Activated CD8-positive, alpha-beta memory T cell treated with anti-CD3 and anti-CD28 coated beads, Interleukin-2, amount 50 U/mL, for 24 hours (primary cell): ENCODE data around the gene SLC6A3.
"Not testable (repeated sequence)": the region's sequence is repeated elsewhere in the genome, so short reads cannot be mapped to it uniquely, and the experiment has no call there.

Experiments
- DNase-seq: peaks from one replicate; pipeline ENCODE4 v3.0.0-alpha.2; 2020; ENCODE audit errors: extremely low read depth

The SLC6A3 gene

DNA sequence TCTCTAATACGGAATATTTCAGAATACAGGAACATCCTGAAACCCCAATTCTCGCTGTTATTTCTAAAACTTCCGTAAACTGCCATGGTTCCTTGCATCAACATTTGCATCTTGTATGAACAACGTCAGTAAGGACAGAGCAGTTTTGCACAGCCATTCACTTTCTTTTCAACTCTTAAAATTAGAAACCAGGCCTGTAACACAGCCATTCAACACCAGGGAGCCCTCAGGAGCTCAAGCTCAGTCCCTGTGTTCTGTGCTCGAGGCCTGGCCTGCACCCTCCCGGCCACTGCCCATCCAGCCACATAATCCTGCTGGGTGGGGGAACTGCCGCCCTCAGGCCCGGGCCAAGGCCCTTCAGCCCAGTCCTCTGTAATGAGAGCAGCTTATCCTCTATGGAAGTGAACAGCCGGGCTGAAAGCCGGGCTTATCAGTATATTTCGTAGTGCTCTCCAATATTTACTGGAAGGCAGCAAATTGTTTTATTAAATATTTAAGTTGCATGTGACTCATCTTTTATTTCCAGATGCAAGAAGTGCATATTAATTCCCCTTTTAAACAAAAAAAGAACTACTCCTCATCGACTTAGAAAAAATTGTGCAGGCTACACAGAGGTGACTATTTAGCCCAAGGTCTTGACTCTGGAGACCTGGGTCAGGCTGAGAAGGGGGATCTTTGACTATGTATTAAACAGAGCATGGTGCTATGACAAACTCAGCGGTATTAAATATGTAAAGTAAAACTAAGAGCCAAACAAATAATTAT lies 33.2 kb upstream of the SLC6A3 start:
- DNase-seq, result no peak

GRCh38 chr5:1477341-1477740 lies 32.1 kb upstream of the SLC6A3 start:
- DNase-seq, result no peak

DNA sequence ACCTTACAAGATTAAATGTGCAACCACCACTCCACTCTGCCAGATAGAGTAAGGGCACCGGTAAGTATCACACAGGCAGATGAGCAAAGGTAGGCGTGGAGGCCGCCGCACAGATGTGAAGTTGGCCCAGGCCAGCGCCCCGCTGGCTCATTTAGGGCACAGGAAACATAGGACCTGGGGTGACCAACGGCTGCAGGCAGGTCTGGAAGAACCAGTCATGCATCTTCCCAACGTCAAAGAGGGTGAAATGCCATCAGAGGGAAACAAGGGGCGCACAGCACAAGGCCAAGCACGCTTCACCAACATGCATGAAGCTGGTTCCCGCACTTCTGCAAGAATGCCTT lies 31.7 kb upstream of the SLC6A3 start:
- DNase-seq, result no peak

- no peak for DNase-seq
Observed at GRCh38 chr5:1476181-1476966, 31.1 kb upstream of the SLC6A3 start.

- DNase-seq, result not testable (repeated sequence)
Observed at GRCh38 chr5:1475544-1475900, 30.3 kb upstream of the SLC6A3 start.

- no peak for DNase-seq
Observed at GRCh38 chr5:1474866-1475543, 29.8 kb upstream of the SLC6A3 start.

GRCh38 chr5:1474183-1474839 lies 29.1 kb upstream of the SLC6A3 start:
- DNase-seq, result no peak

DNA sequence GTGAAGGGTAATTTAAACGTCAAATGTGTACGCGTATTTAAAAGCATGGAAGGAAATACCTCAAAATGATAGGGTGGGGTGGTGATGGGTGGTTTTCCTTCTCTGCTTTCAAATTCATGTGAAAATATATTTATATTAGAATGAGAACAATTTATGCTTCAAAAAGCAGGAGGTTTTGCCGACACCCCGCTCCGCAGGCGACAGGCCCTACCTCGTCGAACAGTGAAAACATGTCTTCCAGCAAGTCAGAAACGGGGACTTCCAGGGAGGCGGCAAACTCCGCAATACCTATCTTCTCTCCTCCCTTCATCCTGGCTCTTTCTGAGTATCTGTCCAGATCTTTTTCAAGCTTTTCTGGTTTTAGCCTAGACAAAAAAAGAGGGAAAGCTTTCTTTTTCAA lies 28.5 kb upstream of the SLC6A3 start:
- no peak for DNase-seq

DNA sequence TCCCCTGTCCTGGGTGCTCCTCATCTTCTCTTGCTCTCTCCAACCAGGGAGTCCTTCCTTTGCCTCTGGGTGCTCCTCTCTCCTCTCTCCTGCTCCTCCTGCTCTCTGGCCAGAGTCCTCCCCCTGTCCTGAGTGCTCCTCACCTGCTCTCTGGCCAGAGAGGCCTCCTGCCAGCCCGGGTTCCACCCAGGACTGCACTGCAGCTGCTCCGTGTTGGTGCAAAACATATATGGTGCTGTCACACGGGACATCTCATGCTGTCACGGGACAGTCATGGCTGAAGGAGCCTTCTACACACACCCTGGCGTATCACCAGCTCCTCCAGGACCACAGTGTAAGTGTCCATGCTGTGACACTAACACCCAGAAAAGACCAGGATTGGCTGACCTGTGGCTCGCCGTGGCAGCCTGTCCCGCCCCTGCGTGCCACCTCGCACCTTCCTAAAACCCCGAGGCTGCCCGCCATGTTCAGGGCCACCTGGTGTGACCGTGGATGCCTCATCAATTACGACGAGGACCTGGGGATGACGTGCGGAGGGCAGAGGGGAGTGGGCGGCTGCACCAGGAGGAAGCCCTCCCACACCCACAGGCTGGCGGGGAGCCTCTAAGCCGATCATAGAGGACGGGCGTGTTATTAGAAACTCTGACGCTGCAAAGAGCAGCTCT lies 27.9 kb upstream of the SLC6A3 start:
- DNase-seq, result no peak

DNA sequence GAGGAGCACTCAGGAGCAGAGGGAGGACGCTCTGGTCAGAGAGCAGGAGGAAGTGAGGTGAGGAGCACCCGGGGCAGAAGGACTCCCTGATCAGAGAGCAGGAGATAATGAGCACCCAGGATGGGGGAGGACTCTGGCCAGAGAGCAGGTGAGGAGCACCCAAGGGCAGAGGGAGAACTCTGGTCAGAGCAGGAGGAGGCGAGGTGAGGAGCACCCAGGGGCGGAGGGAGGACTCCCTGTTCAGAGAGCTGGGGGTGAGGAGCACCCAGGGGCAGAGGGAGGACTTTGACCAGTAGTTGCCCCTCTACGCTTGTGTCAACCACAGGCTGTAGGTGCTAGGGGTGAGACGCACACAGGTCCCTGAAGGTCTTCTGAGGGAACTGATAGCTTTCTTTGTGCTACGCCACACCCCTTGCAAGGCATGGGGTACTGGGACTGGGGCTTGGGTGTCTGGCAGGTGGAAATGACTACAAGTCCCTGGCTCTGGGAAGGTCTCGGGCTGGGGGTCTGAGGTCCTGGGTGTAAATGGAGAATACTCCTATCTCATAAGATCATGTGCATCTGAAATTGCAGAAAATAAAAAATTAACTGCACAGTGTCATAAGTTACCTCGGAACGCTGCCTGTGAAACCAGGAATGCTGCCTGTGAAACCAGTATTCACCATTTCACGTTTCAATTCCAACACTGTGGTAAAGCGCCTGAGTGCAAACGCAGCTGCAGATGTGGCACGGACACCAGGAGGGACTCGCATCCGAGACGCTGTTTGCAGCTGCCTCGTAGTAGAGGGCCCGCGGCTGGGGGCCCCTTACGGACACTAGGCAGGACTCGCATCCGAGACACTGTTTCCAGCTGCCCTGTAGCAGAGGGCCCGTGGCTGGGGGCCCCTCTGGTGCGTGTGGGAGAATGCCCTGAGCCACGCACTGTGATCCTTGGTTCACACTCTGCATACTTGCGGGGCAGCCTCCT lies 27.0 kb upstream of the SLC6A3 start:
- no peak for DNase-seq

DNA sequence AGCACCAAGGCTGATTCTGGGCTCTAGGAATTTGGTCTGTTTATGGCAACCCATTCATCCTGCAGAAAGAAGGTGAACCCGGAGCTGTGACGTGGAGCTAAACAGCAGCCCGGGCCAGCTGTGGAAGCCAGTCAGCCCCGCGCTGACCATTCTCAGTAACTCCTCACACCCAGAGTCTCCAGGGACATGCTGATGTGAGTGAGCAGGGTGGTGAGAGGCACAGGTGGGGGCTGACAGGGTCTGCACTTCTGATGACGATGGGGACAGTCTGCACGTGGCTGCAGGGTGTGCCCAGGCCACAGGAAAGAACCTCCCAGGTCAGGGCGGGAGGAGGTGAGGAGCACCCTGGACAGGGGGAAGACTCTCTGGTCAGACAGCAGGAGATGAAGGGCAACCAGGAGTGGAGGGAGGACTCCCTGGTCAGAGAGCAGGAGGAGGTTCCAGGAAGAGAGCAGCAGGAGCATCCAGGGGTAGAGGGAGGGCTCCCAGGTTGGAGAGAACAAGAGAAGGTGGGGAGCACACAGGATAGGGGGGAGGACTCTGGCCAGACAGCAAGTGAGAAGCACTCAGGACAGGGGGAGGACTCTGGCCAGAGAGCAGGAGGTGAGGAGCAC lies 26.1 kb upstream of the SLC6A3 start:
- no peak for DNase-seq

GRCh38 chr5:1470762-1471211 lies 25.5 kb upstream of the SLC6A3 start:
- DNase-seq, result no peak

- no peak for DNase-seq
Observed at GRCh38 chr5:1468629-1469527, 23.6 kb upstream of the SLC6A3 start.

- no peak for DNase-seq
Observed at GRCh38 chr5:1468247-1468612, 23.0 kb upstream of the SLC6A3 start.

DNA sequence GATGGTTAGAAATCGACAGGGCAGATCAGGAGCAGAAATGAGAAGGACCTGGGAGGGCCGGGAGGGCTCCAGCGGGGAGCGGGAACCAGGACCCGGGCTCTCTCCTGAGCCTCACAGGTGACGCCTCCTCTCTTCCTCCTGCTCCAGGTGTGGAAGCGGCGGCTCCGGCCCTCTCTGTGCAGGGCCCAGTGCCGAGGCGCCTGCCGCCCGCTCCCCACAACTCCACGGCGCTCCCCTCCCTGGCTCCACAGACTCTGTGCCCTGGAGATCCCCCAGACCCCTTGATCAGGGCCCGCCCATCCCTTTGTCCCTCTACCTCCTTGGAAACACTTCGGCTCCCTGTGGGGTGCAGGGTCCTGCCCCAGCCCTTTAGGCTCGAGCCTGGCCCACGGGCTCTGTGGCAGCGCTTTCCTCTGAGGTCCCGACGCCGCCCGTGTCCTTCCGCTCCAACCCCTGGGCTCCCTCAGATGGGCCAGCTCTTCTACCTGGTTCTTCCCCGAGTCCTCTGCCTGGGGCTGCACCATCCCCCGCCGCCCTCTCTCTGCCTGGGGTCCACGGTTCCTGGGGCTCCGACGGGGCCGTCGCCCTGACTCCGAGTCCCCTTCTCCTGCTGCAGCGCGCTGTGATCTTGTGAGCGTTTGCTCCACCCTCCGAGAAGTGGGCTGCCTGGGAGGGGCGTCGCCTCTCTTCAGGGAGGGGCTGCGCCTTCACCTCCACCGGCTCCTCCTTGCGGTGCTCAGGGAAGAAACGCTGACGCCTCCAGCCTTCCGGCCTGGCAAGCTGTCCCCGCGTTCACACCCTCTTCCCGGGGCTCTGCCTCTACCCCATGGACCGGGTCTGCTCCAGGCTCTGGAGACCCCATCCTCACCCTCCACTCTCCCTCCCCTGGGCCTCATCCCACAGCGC lies 22.4 kb upstream of the SLC6A3 start:
- no peak for DNase-seq

GRCh38 chr5:1466631-1467265 lies 21.5 kb upstream of the SLC6A3 start:
- DNase-seq, result no peak

DNA sequence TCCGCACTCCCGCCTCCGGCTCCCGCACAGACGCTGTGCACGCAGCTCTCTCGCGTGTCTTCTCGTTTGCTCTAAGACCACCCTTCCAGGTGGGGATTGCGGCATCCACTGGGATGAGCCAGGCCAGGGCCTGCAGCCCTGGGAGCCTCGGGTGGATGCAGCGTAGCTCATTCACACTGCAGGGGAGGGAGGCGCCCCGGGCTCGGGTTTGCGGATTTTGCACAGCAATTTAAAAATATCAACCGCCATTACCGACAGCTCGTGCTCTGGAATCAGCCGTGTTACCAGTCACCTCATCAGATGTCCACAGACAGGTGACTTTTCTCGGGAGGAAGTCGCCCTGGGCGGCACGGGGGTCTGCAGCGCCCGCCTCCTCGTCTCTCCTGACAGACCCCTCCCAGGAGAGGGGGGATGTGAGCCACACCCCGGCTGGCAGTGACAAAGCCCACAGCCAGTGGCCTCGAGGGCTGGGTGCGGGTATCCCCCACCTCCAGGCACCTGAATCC lies 20.8 kb upstream of the SLC6A3 start:
- DNase-seq, result no peak
